H1 (cell line): ENCODE results near the gene CDH9. TPM values are rescaled to one million over a fixed set of nuclear protein-coding genes. Genes with fewer than 3 reads are reported as not detected.

Source experiments
- CHD7 ChIP-seq: fragments of 300-600 bp; sonication (generic); IDR thresholded peaks from 2 replicates; pipeline ENCODE4 v1.7.1; 2012; ENCODE audit warnings: low read length, moderate library complexity, mild to moderate bottlenecking, inconsistent platforms; ENCODE audit not compliant: insufficient replicate concordance
- ZNF274 ChIP-seq: IDR thresholded peaks from 2 replicates; pipeline ENCODE4 v1.7.0; 2012; ENCODE audit warnings: low read length, borderline replicate concordance; ENCODE audit errors: extremely low read depth
- polyA plus RNA-seq, 7 experiments: library from polyadenylated mRNA; depleted of rRNA in 3 of 7; stranded (reverse) in 5 of 7; unstranded in 2 of 7; fragments of >200 nt in 5 of 7; fragments of 200-250 nt in 2 of 7; gene quantifications; 1 replicate in 5 of 7; 2 replicates in 1 of 7; 4 replicates in 1 of 7; pipeline versions ENCODE4 v1.2.1 to v1.2.3, GENCODE V29; 2011 to 2013; ENCODE audit warnings: missing spikeins in 2 of 7, mixed read lengths in 2 of 7
- total RNA-seq: library from RNA; stranded (reverse); fragmentation: NEBNext Ultra II Directional; extraction: Animal tissue kit (Norgen Biotek cat#: 25700); gene quantifications from 2 replicates; pipeline ENCODE4 v1.2.1, GENCODE V29; 2021

CDH9 gene
- total and polyA plus RNA-seq, 2 of the 8 experiments (the other 6 are each of a cell fraction or from before 2014, with no cell fraction given), result 0.54 to 1.0 TPM

GRCh38 chr5:27038476-27038875, at the start of gene CDH9 (continued):
- TF ChIP-seq CHD7 (peak; percentile 30), ZNF274 (no peak)
